Fibroblast of pulmonary artery (primary cell): ENCODE results near the gene SNCA.

Experiments used
- DNase-seq: peaks from one replicate; pipeline ENCODE4 v3.0.0-alpha.2; 2010; ENCODE audit warnings: low read depth
- H3K4me3 ChIP-seq: replicated peaks from 2 replicates; pipeline ENCODE4 v1.5.1; 2011; ENCODE audit warnings: low read depth, mild to moderate bottlenecking, control low read depth, low read length, moderate library complexity
- TF ChIP-seq, protein P1 (sequence below): IDR thresholded peaks from 2 replicates; pipeline ENCODE4 v1.5.1; 2011; ENCODE audit warnings: mild to moderate bottlenecking, control low read depth, low read length, inconsistent platforms; ENCODE audit errors: missing control alignments

SNCA gene

GRCh38 chr4:89836031-89836745, 773 bp downstream of the SNCA start:
- H3K4me3 ChIP-seq, result peak overlapping the region; percentile 73
- no peak for DNase-seq
- TF ChIP-seq, protein P1, sequence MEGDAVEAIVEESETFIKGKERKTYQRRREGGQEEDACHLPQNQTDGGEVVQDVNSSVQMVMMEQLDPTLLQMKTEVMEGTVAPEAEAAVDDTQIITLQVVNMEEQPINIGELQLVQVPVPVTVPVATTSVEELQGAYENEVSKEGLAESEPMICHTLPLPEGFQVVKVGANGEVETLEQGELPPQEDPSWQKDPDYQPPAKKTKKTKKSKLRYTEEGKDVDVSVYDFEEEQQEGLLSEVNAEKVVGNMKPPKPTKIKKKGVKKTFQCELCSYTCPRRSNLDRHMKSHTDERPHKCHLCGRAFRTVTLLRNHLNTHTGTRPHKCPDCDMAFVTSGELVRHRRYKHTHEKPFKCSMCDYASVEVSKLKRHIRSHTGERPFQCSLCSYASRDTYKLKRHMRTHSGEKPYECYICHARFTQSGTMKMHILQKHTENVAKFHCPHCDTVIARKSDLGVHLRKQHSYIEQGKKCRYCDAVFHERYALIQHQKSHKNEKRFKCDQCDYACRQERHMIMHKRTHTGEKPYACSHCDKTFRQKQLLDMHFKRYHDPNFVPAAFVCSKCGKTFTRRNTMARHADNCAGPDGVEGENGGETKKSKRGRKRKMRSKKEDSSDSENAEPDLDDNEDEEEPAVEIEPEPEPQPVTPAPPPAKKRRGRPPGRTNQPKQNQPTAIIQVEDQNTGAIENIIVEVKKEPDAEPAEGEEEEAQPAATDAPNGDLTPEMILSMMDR, result no peak

DNA sequence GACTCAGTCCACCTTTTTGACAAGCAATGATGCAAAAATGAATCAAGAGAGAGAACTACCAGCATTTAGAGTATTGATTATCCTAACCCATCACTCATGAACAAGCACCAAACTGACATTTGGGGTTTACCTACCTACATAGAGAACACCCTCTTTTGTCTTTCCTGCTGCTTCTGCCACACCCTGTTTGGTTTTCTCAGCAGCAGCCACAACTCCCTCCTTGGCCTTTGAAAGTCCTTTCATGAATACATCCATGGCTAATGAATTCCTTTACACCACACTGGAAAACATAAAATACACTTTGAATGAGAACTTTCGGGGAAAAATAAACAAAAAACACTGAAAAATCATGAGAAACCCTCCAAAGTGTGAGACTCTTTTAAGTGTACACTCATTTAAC, 1.5 kb downstream of the SNCA start:
- DNase-seq, result no peak
- peak overlapping the region; percentile 73 for H3K4me3 ChIP-seq
- TF ChIP-seq, protein P1, result no peak

DNA sequence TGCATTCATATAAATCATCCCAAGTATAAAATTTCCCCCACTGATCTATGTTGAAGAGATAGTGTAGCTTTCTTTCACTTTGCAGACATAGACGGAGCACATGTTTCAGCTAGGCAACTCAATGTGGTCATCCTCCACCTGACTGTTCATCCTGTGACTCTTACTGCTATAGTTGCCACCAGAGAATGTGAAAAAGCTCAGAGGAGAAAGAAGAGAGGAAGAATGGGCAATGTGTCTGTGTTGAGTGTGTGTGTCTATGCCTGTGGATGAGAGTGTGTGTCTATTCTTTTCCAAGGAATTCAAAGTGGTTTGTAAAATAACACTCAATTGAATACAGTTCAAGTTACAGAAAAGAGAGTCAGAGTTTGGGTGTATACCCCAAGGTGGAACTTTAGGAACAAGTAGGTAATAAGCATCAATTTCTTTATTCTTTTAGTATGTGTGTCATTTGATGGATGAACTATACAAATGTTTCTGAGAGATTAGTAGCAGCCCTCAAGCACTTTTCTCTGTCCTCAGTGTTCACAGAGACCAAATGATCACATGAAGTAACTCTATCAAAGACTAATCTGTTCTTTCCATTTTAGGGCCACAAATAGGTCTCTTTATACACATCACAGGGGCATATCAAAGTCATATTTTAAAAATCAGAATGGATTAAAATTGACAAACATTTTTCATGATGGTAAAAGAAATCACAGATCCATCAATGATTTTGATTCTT, 2.3 kb downstream of the SNCA start:
- TF ChIP-seq, protein P1, result no peak
- no peak overlapping the region for H3K4me3 ChIP-seq
- DNase-seq, result no peak

DNA sequence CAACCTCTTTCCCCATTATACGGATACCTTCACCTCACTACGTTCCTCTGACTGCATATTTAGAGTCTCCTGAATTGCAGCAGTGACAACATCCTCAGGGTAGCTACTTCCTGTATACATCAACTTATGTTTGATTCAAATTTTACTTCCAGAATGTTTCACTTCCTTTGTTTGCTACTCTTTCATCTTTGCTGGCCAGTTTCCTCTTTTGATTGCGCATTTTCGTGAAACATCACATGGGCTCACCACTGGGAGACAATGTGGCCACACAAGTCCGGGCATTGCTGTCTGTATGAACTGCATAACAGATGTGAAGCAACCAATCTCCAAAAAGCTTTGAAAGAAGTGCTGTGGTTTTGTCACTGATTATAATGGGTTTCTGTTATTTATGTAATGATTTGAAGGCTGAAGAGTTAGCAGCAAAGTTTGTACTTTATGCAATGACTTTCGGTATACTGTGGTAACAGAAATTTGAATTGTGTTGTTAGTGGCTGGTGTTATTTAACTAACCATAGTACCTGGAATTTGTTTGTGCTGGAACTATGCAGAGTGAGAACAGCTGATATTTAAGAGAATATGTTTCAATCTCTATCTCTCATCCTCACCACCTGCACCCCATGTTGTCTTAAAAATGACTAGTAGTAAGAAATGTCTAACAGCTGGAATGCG, 7.4 kb downstream of the SNCA start:
- TF ChIP-seq, protein P1, result no peak
- peak; percentile 68 for DNase-seq
- no peak overlapping the region for H3K4me3 ChIP-seq

DNA sequence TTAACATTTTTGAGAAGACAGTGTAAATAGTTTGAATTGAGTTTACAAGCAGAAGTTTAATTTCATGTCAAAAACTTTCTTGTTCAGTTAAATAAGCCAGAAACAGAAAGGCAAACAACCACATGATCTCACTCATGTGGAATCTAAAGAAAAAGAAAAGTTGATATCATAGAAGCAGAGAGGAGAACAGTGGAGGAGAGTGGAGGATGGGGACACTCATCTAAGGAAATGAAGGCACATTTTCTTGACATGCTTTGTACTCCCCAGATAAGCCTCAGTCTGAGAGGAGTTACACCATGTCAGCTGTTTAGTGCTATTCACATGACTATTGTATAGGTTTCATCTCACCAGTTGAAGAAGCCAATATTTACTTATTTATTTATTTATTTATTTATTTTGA, 13.5 kb downstream of the SNCA start:
- TF ChIP-seq, protein P1, result no peak
- DNase-seq, result peak; percentile 80
- no peak overlapping the region for H3K4me3 ChIP-seq

DNA sequence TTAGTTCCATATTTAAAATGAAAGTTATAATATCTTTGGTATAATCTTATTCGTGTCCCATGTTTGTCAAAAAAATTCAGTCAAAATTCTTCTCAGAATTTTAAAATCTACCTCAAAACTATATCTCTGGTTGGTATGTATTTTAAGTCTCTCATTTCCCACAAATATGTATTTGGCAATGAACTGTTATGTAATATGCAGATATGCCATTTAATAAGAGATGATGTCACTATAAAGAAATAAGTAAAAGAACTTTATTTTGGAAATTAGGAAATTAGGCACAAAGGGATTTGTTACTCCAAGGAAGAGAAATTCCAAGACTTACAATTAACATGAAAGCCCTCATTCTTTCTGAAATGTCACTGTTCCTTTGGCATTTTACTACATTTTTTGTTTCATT, 15.3 kb downstream of the SNCA start:
- TF ChIP-seq, protein P1, result no peak
- H3K4me3 ChIP-seq, result no peak overlapping the region
- no peak for DNase-seq
